A673 (cell line): ENCODE results near the gene ANXA2R. TPM values are rescaled to one million over a fixed set of nuclear protein-coding genes. Genes with fewer than 3 reads are reported as not detected.
"Not testable (repeated sequence)": the region's sequence is repeated elsewhere in the genome, so short reads cannot be mapped to it uniquely, and the experiment has no call there.

ENCODE experiments used
- BruUV-seq: library from RNA; stranded (reverse); fragments of 400-500 nt; replicated peaks from 2 replicates; lab custom pipeline; 2021; lab: Mats Ljungman, UMichigan
- CTCF ChIA-PET: fragments of 300-600 bp; sonication (Branson Sonifier 250); formaldehyde crosslinking; loops from one replicate; lab custom pipeline; 2022; ENCODE audit warnings: antibody characterized with exemption; lab: Charles Lee
- POLR2A ChIA-PET: fragments of 300-600 bp; sonication (Branson Sonifier 250); formaldehyde crosslinking; loops from one replicate; lab custom pipeline; 2022; ENCODE audit warnings: antibody characterized with exemption; ENCODE audit not compliant: low non-redundant PET; lab: Charles Lee
- DNase-seq: peaks from one replicate; pipeline ENCODE4 v3.0.0-alpha.2; 2015; ENCODE audit warnings: low spot score
- H3K27ac ChIP-seq: fragments of 200-600 bp; sonication (generic); 2 replicates; pipeline ENCODE4 v1.5.1; 2016; ENCODE audit warnings: mixed run types, low read depth, mild to moderate bottlenecking, mixed read lengths, antibody characterized with exemption, low read length; ENCODE audit not compliant: poor library complexity, severe bottlenecking
- H3K27me3 ChIP-seq: fragments of 200-600 bp; sonication (generic); replicated peaks from 2 replicates; pipeline ENCODE4 v1.6.1; 2017; ENCODE audit warnings: mixed run types, low read depth, mild to moderate bottlenecking, mixed read lengths, antibody characterized with exemption, low read length; ENCODE audit not compliant: insufficient read depth, poor library complexity
- H3K36me3 ChIP-seq: fragments of 200-600 bp; sonication (generic); 2 replicates; pipeline ENCODE4 v1.6.1; 2016; ENCODE audit warnings: mixed run types, mild to moderate bottlenecking, mixed read lengths, antibody characterized with exemption, low read length; ENCODE audit not compliant: insufficient read depth, poor library complexity, severe bottlenecking
- H3K4me1 ChIP-seq: fragments of 200-600 bp; sonication (generic); 2 replicates; pipeline ENCODE4 v1.6.1; 2017; ENCODE audit warnings: mixed run types, mild to moderate bottlenecking, mixed read lengths, antibody characterized with exemption, low read length; ENCODE audit not compliant: insufficient read depth, poor library complexity, severe bottlenecking
- H3K4me3 ChIP-seq: fragments of 200-600 bp; sonication (generic); 2 replicates; pipeline ENCODE4 v1.5.1; 2016; ENCODE audit warnings: low read depth, mixed run types, mild to moderate bottlenecking, mixed read lengths, low read length; ENCODE audit not compliant: poor library complexity, severe bottlenecking
- H3K9me3 ChIP-seq: fragments of 200-600 bp; sonication (generic); 2 replicates; pipeline ENCODE4 v1.6.1; 2016; ENCODE audit warnings: mixed run types, low read depth, mild to moderate bottlenecking, mixed read lengths, antibody characterized with exemption, low read length; ENCODE audit not compliant: poor library complexity, severe bottlenecking
- CTCF ChIP-seq: fragments of 300-800, 200-600 bp; sonication (generic); conservative IDR thresholded peaks from 2 replicates; pipeline ENCODE4 v1.5.1; 2017; ENCODE audit warnings: low read depth, mild to moderate bottlenecking, antibody characterized with exemption, low read length, moderate library complexity, mixed read lengths
- EZH2 ChIP-seq: fragments of 200-600 bp; sonication (generic); IDR thresholded peaks from 2 replicates; pipeline ENCODE4 v1.6.1; 2017; ENCODE audit warnings: borderline replicate concordance, low read depth, mild to moderate bottlenecking, mixed read lengths, antibody characterized with exemption, low read length; ENCODE audit not compliant: poor library complexity, severe bottlenecking
- intact Hi-C: fragments of 100-400 bp; cut with micrococcal nuclease; formaldehyde crosslinking; loops from one replicate; pipeline ENCODE4 v1.10.0; 2022; ENCODE audit not compliant: unreplicated experiment
- total RNA-seq: library from RNA; stranded (reverse); gene quantifications from 2 replicates; pipeline ENCODE4 v1.2.3, GENCODE V29; 2021

The ANXA2R gene
- total RNA-seq, 1 experiment from 2014 or later: 1.4 TPM

GRCh38 chr5:43033841-43034590 lies 6.1 kb downstream of the ANXA2R start:
- POLR2A ChIA-PET: no interaction called here
- TF ChIP-seq EZH2 (no peak), CTCF (no peak)
- Histone ChIP-seq H3K27me3 (no peaks in the 10 kb centered on the region), H3K27ac (no peak overlapping the region), H3K4me3 (no peak overlapping the region), H3K4me1 (peaks cover 4% of the 10 kb centered on the region), H3K9me3 (no peaks in the 10 kb centered on the region), H3K36me3 (no peaks in the 10 kb centered on the region)
- CTCF ChIA-PET: no interaction called here
- BruUV-seq: no TSS peak
- intact Hi-C loops: no loop called here
- no peak for DNase-seq

GRCh38 chr5:43027054-43027785 lies 12.9 kb downstream of the ANXA2R start:
- H3K27me3 ChIP-seq: no peaks in the 10 kb centered on the region
- H3K36me3 ChIP-seq: no peaks in the 10 kb centered on the region
- POLR2A ChIA-PET: no interaction called here
- no TSS peak for BruUV-seq
- H3K4me1 ChIP-seq: no peaks in the 10 kb centered on the region
- no peak for DNase-seq
- no peak overlapping the region for H3K27ac ChIP-seq
- TF ChIP-seq CTCF: no peak
- no peak for TF ChIP-seq EZH2
- intact Hi-C loops: no loop called here
- no peak overlapping the region for H3K4me3 ChIP-seq
- no peaks in the 10 kb centered on the region for H3K9me3 ChIP-seq
- CTCF ChIA-PET: no interaction called here

GRCh38 chr5:43025184-43025950 lies 14.8 kb downstream of the ANXA2R start:
- POLR2A ChIA-PET, BruUV-seq, H3K9me3 ChIP-seq, H3K27ac ChIP-seq, H3K27me3 ChIP-seq, H3K36me3 ChIP-seq, CTCF ChIA-PET, H3K4me1 ChIP-seq, DNase-seq, H3K4me3 ChIP-seq, intact Hi-C loops: not testable (repeated sequence)
